Uterus (tissue), 4 donors: ENCODE measurements around the gene PUSL1. TPM values are rescaled to one million over a fixed set of nuclear protein-coding genes. Genes with fewer than 3 reads are reported as not detected.

ENCODE experiments used
- DNase-seq, 2 donors: peaks; one replicate each; pipeline ENCODE4 v3.0.0-alpha.2; 2019 to 2020
- H3K27ac ChIP-seq, 2 donors: fragments of 200-600 bp; sonication (generic); 1 replicate in 1 of 2; 2 replicates in 1 of 2; pipeline ENCODE4 v1.5.1; 2016 to 2018
- H3K27me3 ChIP-seq, 2 donors: fragments of 200-600 bp; sonication (generic); one replicate each; pipeline ENCODE4 v1.5.1; 2018 to 2019; ENCODE audit warnings: control low read depth in 1 of 2
- H3K36me3 ChIP-seq, 2 donors: fragments of 200-600 bp; sonication (generic); one replicate each; pipeline ENCODE4 v1.5.1; 2019; ENCODE audit warnings: control low read depth in 1 of 2
- H3K4me1 ChIP-seq, 2 donors: fragments of 200-600 bp; sonication (generic); one replicate each; pipeline ENCODE4 v1.5.1; 2018 to 2019; ENCODE audit warnings: control low read depth in 1 of 2
- H3K4me3 ChIP-seq, 2 donors: fragments of 200-600 bp; sonication (generic); 1 replicate in 1 of 2; 2 replicates in 1 of 2; pipeline ENCODE4 v1.5.1; 2018 to 2019; ENCODE audit warnings: mild to moderate bottlenecking in 1 of 2
- H3K9me3 ChIP-seq, 2 donors: fragments of 200-600 bp; sonication (generic); one replicate each; pipeline ENCODE4 v1.5.1; 2019; ENCODE audit warnings: control low read depth in 1 of 2
- CTCF ChIP-seq, 4 experiments: fragments of 200-600 bp in 2 of 4; fragments of 450-650 bp in 2 of 4; sonication (generic) in 2 of 4; IDR thresholded peaks; one replicate each; pipeline ENCODE4 v1.5.1; 2016 to 2019; ENCODE audit warnings: antibody characterized with exemption in 4 of 4, mild to moderate bottlenecking in 2 of 4, moderate library complexity in 1 of 4
- POLR2A ChIP-seq, 2 donors: fragments of 450-650 bp; IDR thresholded peaks; one replicate each; pipeline ENCODE4 v1.6.1; 2016; ENCODE audit warnings: antibody characterized with exemption in 2 of 2, mild to moderate bottlenecking in 1 of 2, moderate library complexity in 1 of 2
- intact Hi-C: fragments of 100-400 bp; cut with DNase I; formaldehyde crosslinking; loops from one replicate; pipeline ENCODE4 v1.15.1; 2023; ENCODE audit warnings: low total_unique reads
- total RNA-seq, 4 donors: library from RNA; depleted of rRNA in 3 of 4; stranded (reverse); fragments of >200 nt in 3 of 4; gene quantifications; one replicate each; pipeline versions ENCODE4 v1.1.0 to v1.2.4, GENCODE V29; 2014 to 2023
- donor health status: DM: yes; HTN: yes; CAD: no.

The PUSL1 gene
- total RNA-seq, 4 donors from 2014 or later, result 14.7 to 34.1 (median 24.3) TPM

- TF ChIP-seq POLR2A (IDR thresholded peaks at IDR 0.05), result no peak
- TF ChIP-seq CTCF (IDR thresholded peaks at IDR 0.05), result no peak
- H3K36me3 ChIP-seq, result no peaks in the 10 kb centered on the region
- H3K4me1 ChIP-seq, result no peaks in the 10 kb centered on the region
- H3K27ac ChIP-seq, result no peak overlapping the region
- H3K27me3 ChIP-seq, result no peaks in the 10 kb centered on the region
- no peak overlapping the region for H3K4me3 ChIP-seq
- intact Hi-C loops, result no loop called here
- H3K9me3 ChIP-seq, result no peaks in the 10 kb centered on the region
- DNase-seq, result no peak
Measured at GRCh38 chr1:1332774-1333480, 24.5 kb downstream of the PUSL1 start.

GRCh38 chr1:1333551-1334241, 25.3 kb downstream of the PUSL1 start:
- intact Hi-C loops, result no loop called here
- Histone ChIP-seq H3K4me1 (no peaks in the 10 kb centered on the region), H3K36me3 (no peaks in the 10 kb centered on the region), H3K27ac (no peak overlapping the region), H3K9me3 (no peaks in the 10 kb centered on the region), H3K4me3 (no peak overlapping the region), H3K27me3 (no peaks in the 10 kb centered on the region)
- TF ChIP-seq POLR2A (IDR thresholded peaks at IDR 0.05) (no peak), CTCF (IDR thresholded peaks at IDR 0.05) (no peak)
- DNase-seq, result no peak

- H3K9me3 ChIP-seq, result no peaks in the 10 kb centered on the region
- H3K36me3 ChIP-seq, result no peaks in the 10 kb centered on the region
- intact Hi-C loops, result no loop called here
Measured at GRCh38 chr1:1334835-1335234, 26.4 kb downstream of the PUSL1 start.

GRCh38 chr1:1335283-1335682, 26.9 kb downstream of the PUSL1 start:
- Histone ChIP-seq H3K27ac (no peak overlapping the region), H3K4me3 (no peak overlapping the region), H3K4me1 (no peaks in the 10 kb centered on the region), H3K27me3 (no peaks in the 10 kb centered on the region), H3K36me3 (no peaks in the 10 kb centered on the region), H3K9me3 (no peaks in the 10 kb centered on the region)
- TF ChIP-seq POLR2A (IDR thresholded peaks at IDR 0.05) (no peak), CTCF (IDR thresholded peaks at IDR 0.05) (no peak)
- no peak for DNase-seq
- intact Hi-C loops, result no loop called here

More at GRCh38 chr1:1334835-1335234, 26.4 kb downstream of the PUSL1 start:
- H3K4me1 ChIP-seq, result no peaks in the 10 kb centered on the region
- DNase-seq, result no peak
- H3K27me3 ChIP-seq, result no peaks in the 10 kb centered on the region
- H3K27ac ChIP-seq, result no peak overlapping the region
- TF ChIP-seq POLR2A (IDR thresholded peaks at IDR 0.05) (no peak), CTCF (IDR thresholded peaks at IDR 0.05) (no peak)
- H3K4me3 ChIP-seq, result no peak overlapping the region

GRCh38 chr1:1335792-1336248, 27.4 kb downstream of the PUSL1 start:
- DNase-seq, result no peak
- Histone ChIP-seq H3K4me1 (no peaks in the 10 kb centered on the region), H3K4me3 (no peak overlapping the region), H3K27me3 (no peaks in the 10 kb centered on the region), H3K36me3 (no peaks in the 10 kb centered on the region), H3K9me3 (no peaks in the 10 kb centered on the region), H3K27ac (no peak overlapping the region)
- intact Hi-C loops, result no loop called here
- TF ChIP-seq POLR2A (IDR thresholded peaks at IDR 0.05) (no peak), CTCF (IDR thresholded peaks at IDR 0.05) (no peak)
